ENCODE results near the gene RAPGEF5.

GRCh38 chr7:22302951-22303423 lies 54.0 kb downstream of the RAPGEF5 start:
- no peak for TF ChIP-seq CTCF (IDR thresholded peaks at IDR 0.05 in 4 of 5, conservative IDR thresholded peaks at IDR 0.05 in 1 of 5)
- no peak for TF ChIP-seq POLR2A (IDR thresholded peaks at IDR 0.05)

All from gastrocnemius medialis (tissue), 4 donors.